ENCODE measurements around the gene PLSCR1.

DNA sequence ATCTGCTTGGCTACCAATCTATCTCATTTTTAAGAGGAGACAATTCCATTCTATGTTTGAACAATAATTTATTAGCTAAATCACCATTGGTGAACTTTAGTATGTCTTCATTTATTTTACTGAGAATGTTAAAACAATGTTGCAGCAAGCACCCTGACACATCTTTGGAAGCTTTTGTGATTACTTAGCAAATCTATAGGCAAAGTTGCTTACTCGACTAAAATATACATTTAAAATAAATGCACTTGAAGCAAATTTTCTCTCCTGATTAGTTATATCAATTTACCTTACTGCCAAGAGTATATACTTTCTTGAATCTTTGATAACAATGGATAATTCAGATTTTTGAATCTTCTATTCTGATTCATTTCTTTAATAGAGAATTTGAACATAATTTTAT is 29.8 kb upstream of the PLSCR1 start:
- TF ChIP-seq POLR2A (IDR thresholded peaks at IDR 0.05; ENCODE audit: low read depth, low read length) (no peak), POLR2AphosphoS5 (IDR thresholded peaks at IDR 0.05; ENCODE audit: low read depth, low read length) (no peak), TAF1 (IDR thresholded peaks at IDR 0.05; ENCODE audit: low read depth, low read length) (no peak), SPI1 (IDR thresholded peaks at IDR 0.05; ENCODE audit: low read depth, low read length) (no peak)
